OCI-LY1 (cell line): ENCODE data around the gene ECPAS.
"Not testable (repeated sequence)": the region's sequence is repeated elsewhere in the genome, so short reads cannot be mapped to it uniquely, and the experiment has no call there.

ENCODE experiments used
- H2AFZ ChIP-seq: fragments of 200-600 bp; sonication (generic), shearing (Covaris generic); 2 replicates; pipeline ENCODE4 v1.6.0; 2014; ENCODE audit warnings: antibody characterized with exemption, mild to moderate bottlenecking, low read length
- H3F3A ChIP-seq: fragments of 200-600 bp; sonication (generic), shearing (Covaris generic); 2 replicates; pipeline ENCODE4 v1.6.0; 2014; ENCODE audit warnings: mild to moderate bottlenecking, antibody characterized with exemption, low read length, moderate library complexity; ENCODE audit not compliant: insufficient read depth
- H3K27ac ChIP-seq: fragments of 200-600 bp; sonication (generic); 2 replicates; pipeline ENCODE4 v1.5.1; 2014; ENCODE audit warnings: low read length, mixed run types, mild to moderate bottlenecking, low read depth; ENCODE audit not compliant: poor library complexity, severe bottlenecking
- H3K27me3 ChIP-seq: fragments of 200-600 bp; sonication (generic); 2 replicates; pipeline ENCODE4 v1.6.0; 2014; ENCODE audit warnings: antibody characterized with exemption, mild to moderate bottlenecking, low read length, moderate library complexity; ENCODE audit not compliant: insufficient read depth
- H3K36me3 ChIP-seq: fragments of 200-600 bp; sonication (generic); 2 replicates; pipeline ENCODE4 v1.6.1; 2014; ENCODE audit warnings: mild to moderate bottlenecking, antibody characterized with exemption, low read length, moderate library complexity, mixed read lengths; ENCODE audit not compliant: insufficient read depth
- H3K4me1 ChIP-seq: fragments of 200-600 bp; sonication (generic); 2 replicates; pipeline ENCODE4 v1.5.1; 2014; ENCODE audit warnings: mild to moderate bottlenecking, low read length, moderate library complexity; ENCODE audit not compliant: insufficient read depth, severe bottlenecking
- H3K4me2 ChIP-seq: fragments of 200-600 bp; sonication (generic), shearing (Covaris generic); 2 replicates; pipeline ENCODE4 v1.6.1; 2014; ENCODE audit warnings: low read length
- H3K4me3 ChIP-seq: fragments of 200-600 bp; sonication (generic); 2 replicates; pipeline ENCODE4 v1.5.1; 2014; ENCODE audit warnings: low read length, low read depth, mild to moderate bottlenecking, mixed read lengths; ENCODE audit not compliant: poor library complexity, severe bottlenecking
- H3K79me2 ChIP-seq: fragments of 200-600 bp; shearing (Covaris generic); 2 replicates; pipeline ENCODE4 v1.6.1; 2016; ENCODE audit warnings: mixed run types, low read length, mixed read lengths; ENCODE audit not compliant: insufficient read depth
- H3K9ac ChIP-seq: fragments of 200-600 bp; sonication (generic), shearing (Covaris generic); 2 replicates; pipeline ENCODE4 v1.6.1; 2014; ENCODE audit warnings: mild to moderate bottlenecking, low read length, mixed read lengths
- H3K9me2 ChIP-seq: fragments of 200-600 bp; sonication (generic), shearing (Covaris generic); 2 replicates; pipeline ENCODE4 v1.6.1; 2014; ENCODE audit warnings: low read depth, mild to moderate bottlenecking, low read length, mixed read lengths
- H3K9me3 ChIP-seq: fragments of 200-600 bp; shearing (Covaris generic); 2 replicates; pipeline ENCODE4 v1.6.1; 2014; ENCODE audit warnings: low read length, mixed read lengths
- H4K20me1 ChIP-seq: fragments of 200-600 bp; sonication (generic), shearing (Covaris generic); 2 replicates; pipeline ENCODE4 v1.6.0; 2016; ENCODE audit warnings: mild to moderate bottlenecking, low read length; ENCODE audit not compliant: insufficient read depth
- EZH2 ChIP-seq: fragments of 200-600 bp; sonication (generic), shearing (Covaris generic); IDR thresholded peaks from 2 replicates; pipeline ENCODE4 v1.8.0; 2017; ENCODE audit warnings: borderline replicate concordance, mixed run types, mild to moderate bottlenecking, antibody characterized with exemption, low read length, moderate library complexity, mixed read lengths
- TF ChIP-seq, protein P1 (sequence below): fragments of 200-600 bp; sonication (generic), shearing (Covaris generic); IDR thresholded peaks from 2 replicates; pipeline ENCODE4 v1.5.1; 2017; ENCODE audit warnings: mild to moderate bottlenecking, antibody characterized with exemption, low read length, moderate library complexity, mixed read lengths

ECPAS gene

DNA sequence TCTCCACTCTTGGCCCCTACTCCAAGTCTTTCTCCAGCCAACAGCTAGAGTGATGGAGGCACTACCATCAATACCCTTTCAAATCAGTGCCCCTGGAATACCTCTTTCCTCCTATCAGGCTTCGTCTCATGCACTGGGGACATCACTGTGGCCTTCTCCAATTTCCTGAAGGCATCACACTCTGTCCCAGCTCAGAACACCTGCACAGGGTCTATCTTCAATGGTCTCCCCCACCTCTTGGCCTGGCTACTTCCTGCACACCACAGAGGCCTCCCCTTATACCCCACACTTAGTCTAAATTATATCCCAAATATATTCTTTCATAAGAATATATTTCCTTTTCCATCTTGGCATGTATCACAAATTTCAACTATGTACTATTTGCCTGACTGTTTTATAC is 34.5 kb downstream of the ECPAS start:
- Histone ChIP-seq H3K79me2 (peaks cover 35% of the 10 kb centered on the region), H4K20me1 (no peaks in the 10 kb centered on the region), H3K27ac (no peak overlapping the region)

GRCh38 chr9:111445799-111446198 is 38.4 kb downstream of the ECPAS start:
- not testable (repeated sequence) for H3K27ac ChIP-seq, H3K4me3 ChIP-seq, H3K4me2 ChIP-seq, H3F3A ChIP-seq, H3K9me3 ChIP-seq, H3K9ac ChIP-seq, H3K9me2 ChIP-seq, H4K20me1 ChIP-seq, H2AFZ ChIP-seq, H3K79me2 ChIP-seq, H3K4me1 ChIP-seq, H3K27me3 ChIP-seq
- peaks cover 56% of the 10 kb centered on the region for H3K36me3 ChIP-seq

More for the DNA sequence above, 34.5 kb downstream of the ECPAS start:
- Histone ChIP-seq H3K36me3 (peaks cover 28% of the 10 kb centered on the region), H3K9me3 (no peaks in the 10 kb centered on the region), H2AFZ (no peak overlapping the region), H3K4me2 (no peak overlapping the region), H3K27me3 (no peaks in the 10 kb centered on the region), H3K4me3 (no peak overlapping the region), H3K9me2 (no peaks in the 10 kb centered on the region), H3K4me1 (no peaks in the 10 kb centered on the region), H3K9ac (no peak overlapping the region), H3F3A (no peaks in the 10 kb centered on the region)
- TF ChIP-seq EZH2 = no peak
- TF ChIP-seq, protein P1, sequence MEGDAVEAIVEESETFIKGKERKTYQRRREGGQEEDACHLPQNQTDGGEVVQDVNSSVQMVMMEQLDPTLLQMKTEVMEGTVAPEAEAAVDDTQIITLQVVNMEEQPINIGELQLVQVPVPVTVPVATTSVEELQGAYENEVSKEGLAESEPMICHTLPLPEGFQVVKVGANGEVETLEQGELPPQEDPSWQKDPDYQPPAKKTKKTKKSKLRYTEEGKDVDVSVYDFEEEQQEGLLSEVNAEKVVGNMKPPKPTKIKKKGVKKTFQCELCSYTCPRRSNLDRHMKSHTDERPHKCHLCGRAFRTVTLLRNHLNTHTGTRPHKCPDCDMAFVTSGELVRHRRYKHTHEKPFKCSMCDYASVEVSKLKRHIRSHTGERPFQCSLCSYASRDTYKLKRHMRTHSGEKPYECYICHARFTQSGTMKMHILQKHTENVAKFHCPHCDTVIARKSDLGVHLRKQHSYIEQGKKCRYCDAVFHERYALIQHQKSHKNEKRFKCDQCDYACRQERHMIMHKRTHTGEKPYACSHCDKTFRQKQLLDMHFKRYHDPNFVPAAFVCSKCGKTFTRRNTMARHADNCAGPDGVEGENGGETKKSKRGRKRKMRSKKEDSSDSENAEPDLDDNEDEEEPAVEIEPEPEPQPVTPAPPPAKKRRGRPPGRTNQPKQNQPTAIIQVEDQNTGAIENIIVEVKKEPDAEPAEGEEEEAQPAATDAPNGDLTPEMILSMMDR = no peak

DNA sequence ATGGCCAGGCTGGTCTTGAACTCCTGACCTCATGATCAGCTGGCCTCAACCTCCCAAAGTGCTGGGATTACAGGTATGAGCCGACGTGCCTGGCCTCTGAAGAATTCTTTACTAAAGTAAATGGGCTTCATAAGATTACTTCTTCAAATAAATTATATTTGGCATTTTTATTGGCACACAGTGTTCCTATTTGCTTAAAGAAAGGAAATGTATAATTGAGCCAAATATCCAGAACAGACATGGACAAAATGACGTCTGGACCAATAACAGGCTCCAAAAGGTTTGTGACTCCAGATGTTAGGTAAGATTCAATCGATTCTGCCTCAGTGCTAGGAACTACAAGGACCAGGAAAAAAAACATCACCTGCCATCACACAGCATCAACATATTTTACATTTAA is 40.7 kb downstream of the ECPAS start:
- H4K20me1 ChIP-seq = no peaks in the 10 kb centered on the region
- no peak overlapping the region for H3K9ac ChIP-seq
- peaks cover 64% of the 10 kb centered on the region for H3K36me3 ChIP-seq
- H3K79me2 ChIP-seq = no peaks in the 10 kb centered on the region
- H2AFZ ChIP-seq = no peak overlapping the region
- no peak overlapping the region for H3K4me3 ChIP-seq
- no peaks in the 10 kb centered on the region for H3F3A ChIP-seq
- no peaks in the 10 kb centered on the region for H3K4me1 ChIP-seq
- H3K9me3 ChIP-seq = no peaks in the 10 kb centered on the region
- no peak for TF ChIP-seq EZH2
- TF ChIP-seq, protein P1 = no peak
- no peak overlapping the region for H3K4me2 ChIP-seq
- no peak overlapping the region for H3K27ac ChIP-seq
- no peaks in the 10 kb centered on the region for H3K27me3 ChIP-seq
- no peaks in the 10 kb centered on the region for H3K9me2 ChIP-seq

GRCh38 chr9:111442360-111443027 is 41.7 kb downstream of the ECPAS start:
- Histone ChIP-seq H3K4me1 (no peaks in the 10 kb centered on the region), H2AFZ (no peak overlapping the region), H3K27ac (no peak overlapping the region), H3K9me3 (no peaks in the 10 kb centered on the region), H3K4me3 (no peak overlapping the region), H3K9me2 (no peaks in the 10 kb centered on the region), H3K36me3 (peaks cover 71% of the 10 kb centered on the region), H3F3A (no peaks in the 10 kb centered on the region), H3K9ac (no peak overlapping the region), H3K27me3 (no peaks in the 10 kb centered on the region), H4K20me1 (no peaks in the 10 kb centered on the region), H3K79me2 (no peaks in the 10 kb centered on the region), H3K4me2 (no peak overlapping the region)
- TF ChIP-seq EZH2 = no peak
- TF ChIP-seq, protein P1 = no peak
